ENCODE measurements around the gene CPSF4L.

The CPSF4L gene

DNA sequence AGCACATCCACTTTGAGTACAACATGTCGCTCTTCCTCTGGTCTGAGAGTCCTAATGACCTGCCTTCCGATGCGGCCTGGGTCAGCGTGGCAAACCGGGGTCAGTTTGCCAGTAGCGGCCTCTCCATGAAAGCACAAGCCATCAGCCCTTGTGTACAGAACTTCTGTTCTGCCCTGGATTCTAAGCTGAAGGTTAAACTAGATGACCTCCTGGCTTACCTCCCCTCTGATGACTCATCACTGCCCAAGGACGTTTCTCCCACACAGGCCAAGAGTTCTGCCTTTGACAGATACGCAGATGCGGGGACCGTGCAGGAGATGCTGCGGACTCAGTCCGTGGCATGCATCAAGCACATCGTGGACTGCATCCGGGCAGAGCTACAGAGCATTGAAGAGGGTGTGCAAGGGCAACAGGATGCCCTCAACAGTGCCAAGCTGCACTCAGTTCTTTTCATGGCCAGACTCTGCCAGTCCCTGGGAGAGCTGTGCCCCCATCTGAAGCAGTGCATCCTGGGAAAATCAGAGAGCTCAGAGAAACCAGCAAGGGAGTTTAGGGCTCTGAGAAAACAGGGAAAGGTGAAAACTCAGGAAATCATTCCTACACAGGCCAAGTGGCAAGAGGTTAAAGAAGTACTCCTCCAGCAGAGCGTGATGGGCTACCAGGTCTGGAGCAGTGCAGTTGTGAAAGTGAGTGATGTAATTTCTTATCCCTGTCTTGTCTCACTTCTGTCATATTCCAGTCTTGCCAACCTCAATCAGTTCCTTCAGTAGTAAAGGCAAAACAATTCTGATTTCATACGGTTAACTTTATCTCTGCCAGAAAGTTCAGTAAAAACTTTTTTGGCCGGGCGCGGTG, 60.2 kb downstream of the CPSF4L start:
- H3K4me3 ChIP-seq (ENCODE audit: low read length): no peak overlapping the region
- DNase-seq (ENCODE audit: low read depth): no peak
- TF ChIP-seq, protein P1, sequence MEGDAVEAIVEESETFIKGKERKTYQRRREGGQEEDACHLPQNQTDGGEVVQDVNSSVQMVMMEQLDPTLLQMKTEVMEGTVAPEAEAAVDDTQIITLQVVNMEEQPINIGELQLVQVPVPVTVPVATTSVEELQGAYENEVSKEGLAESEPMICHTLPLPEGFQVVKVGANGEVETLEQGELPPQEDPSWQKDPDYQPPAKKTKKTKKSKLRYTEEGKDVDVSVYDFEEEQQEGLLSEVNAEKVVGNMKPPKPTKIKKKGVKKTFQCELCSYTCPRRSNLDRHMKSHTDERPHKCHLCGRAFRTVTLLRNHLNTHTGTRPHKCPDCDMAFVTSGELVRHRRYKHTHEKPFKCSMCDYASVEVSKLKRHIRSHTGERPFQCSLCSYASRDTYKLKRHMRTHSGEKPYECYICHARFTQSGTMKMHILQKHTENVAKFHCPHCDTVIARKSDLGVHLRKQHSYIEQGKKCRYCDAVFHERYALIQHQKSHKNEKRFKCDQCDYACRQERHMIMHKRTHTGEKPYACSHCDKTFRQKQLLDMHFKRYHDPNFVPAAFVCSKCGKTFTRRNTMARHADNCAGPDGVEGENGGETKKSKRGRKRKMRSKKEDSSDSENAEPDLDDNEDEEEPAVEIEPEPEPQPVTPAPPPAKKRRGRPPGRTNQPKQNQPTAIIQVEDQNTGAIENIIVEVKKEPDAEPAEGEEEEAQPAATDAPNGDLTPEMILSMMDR (conservative IDR thresholded peaks at IDR 0.05; ENCODE audit: low read length): no peak

DNA sequence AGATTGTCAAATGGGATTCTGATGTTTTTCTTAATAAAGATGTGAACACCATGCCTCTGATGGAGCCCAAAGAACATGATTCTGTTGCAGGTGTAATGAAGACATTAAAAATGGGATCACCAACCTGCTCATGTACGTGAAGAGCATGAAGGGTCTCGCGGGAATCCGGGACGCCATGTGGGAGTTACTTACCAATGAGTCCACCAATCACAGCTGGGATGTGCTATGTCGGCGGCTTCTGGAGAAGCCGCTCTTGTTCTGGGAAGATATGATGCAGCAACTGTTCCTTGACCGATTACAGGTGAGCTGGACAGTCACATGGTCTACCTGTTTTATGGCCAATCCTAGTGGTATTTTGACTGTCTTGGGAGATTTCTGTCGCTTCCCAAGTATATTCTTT, 61.2 kb downstream of the CPSF4L start:
- TF ChIP-seq, protein P1 (conservative IDR thresholded peaks at IDR 0.05; ENCODE audit: low read length): no peak
- H3K4me3 ChIP-seq (ENCODE audit: low read length): no peak overlapping the region
- DNase-seq (ENCODE audit: low read depth): no peak

DNA sequence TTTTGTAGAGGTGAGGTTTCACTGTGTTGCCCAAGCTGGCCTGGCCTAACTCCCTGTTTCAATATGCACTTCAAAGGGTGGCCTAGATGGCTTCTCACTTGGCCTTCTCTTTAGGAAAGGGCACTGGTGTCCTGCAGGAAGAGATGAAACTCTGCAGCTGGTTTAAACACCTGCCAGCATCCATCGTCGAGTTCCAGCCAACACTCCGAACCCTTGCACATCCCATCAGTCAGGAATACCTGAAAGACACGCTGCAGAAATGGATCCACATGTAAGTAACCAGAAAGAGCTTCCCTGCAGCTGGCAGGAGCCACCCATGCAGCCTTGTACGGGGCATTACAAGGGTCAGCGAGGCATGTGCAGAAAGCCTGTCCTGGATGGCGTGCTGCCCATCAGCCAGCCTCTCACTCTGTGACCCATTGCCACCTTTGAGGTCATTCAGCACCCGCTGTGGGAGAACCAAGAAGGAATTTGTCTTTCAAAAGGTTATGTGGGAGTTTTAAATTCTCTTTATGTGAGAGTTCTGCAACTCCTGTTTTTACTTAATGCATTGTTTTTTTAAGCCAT, 61.8 kb downstream of the CPSF4L start:
- no peak for DNase-seq (ENCODE audit: low read depth)
- TF ChIP-seq, protein P1 (conservative IDR thresholded peaks at IDR 0.05; ENCODE audit: low read length): no peak
- no peak overlapping the region for H3K4me3 ChIP-seq (ENCODE audit: low read length)

GRCh38 chr17:73198930-73199260, 62.8 kb downstream of the CPSF4L start:
- H3K4me3 ChIP-seq (ENCODE audit: low read length): no peak overlapping the region
- DNase-seq (ENCODE audit: low read depth): no peak
- TF ChIP-seq, protein P1 (conservative IDR thresholded peaks at IDR 0.05; ENCODE audit: low read length): no peak

Data from AG10803 (cell line).